H1 (cell line): ENCODE measurements around the gene ZNF14. TPM values are rescaled to one million over a fixed set of nuclear protein-coding genes. Genes with fewer than 3 reads are reported as not detected.
A peak's percentile ranks its signal among the peaks of the same experiment; 100 is the strongest.
"Not testable (repeated sequence)": the region's sequence is repeated elsewhere in the genome, so short reads cannot be mapped to it uniquely, and the experiment has no call there.

Experiments used
- CTCF ChIA-PET: fragments of 300-600 bp; sonication (Branson Sonifier 250); formaldehyde crosslinking; loops from one replicate; lab custom pipeline; 2021; ENCODE audit not compliant: partially characterized antibody; lab: Charles Lee
- POLR2A ChIA-PET: fragments of 300-600 bp; sonication (Branson Sonifier 250); formaldehyde crosslinking; loops from one replicate; lab custom pipeline; 2021; ENCODE audit warnings: inconsistent platforms; ENCODE audit not compliant: partially characterized antibody; lab: Charles Lee
- DNase-seq, 2 experiments: peaks; one replicate each; pipeline versions ENCODE4 v3.0.0 to v3.0.0-alpha.2; 2010 to 2022; ENCODE audit warnings: low spot score in 2 of 2, low read depth in 1 of 2, mixed read lengths in 1 of 2
- FAIRE-seq: peaks from 2 replicates; lab custom pipeline; 2011; peaks lifted over from hg19 to GRCh38; lab: Jason Lieb, UNC
- H2AFZ ChIP-seq: 2 replicates; pipeline ENCODE4 v1.8.1; 2012; ENCODE audit warnings: low read length, inconsistent platforms
- H2AK5ac ChIP-seq: 2 replicates; pipeline ENCODE4 v1.6.1; 2013; ENCODE audit warnings: low read depth, low read length
- H2BK120ac ChIP-seq: replicated peaks from 2 replicates; pipeline ENCODE3; 2013; ENCODE audit warnings: low read depth, low read length, inconsistent platforms
- H2BK12ac ChIP-seq: 2 replicates; pipeline ENCODE4 v1.6.1; 2013; ENCODE audit warnings: low read depth, low read length
- H2BK15ac ChIP-seq: 2 replicates; pipeline ENCODE4 v1.6.1; 2013; ENCODE audit warnings: low read length
- H2BK20ac ChIP-seq: 2 replicates; pipeline ENCODE4 v1.6.1; 2013; ENCODE audit warnings: low read length
- H2BK5ac ChIP-seq: 2 replicates; pipeline ENCODE4 v1.6.1; 2013; ENCODE audit warnings: low read depth, low read length
- H3K14ac ChIP-seq: 2 replicates; pipeline ENCODE4 v1.6.1; 2013; ENCODE audit warnings: inconsistent platforms; ENCODE audit not compliant: insufficient read length
- H3K18ac ChIP-seq: 2 replicates; pipeline ENCODE4 v1.6.1; 2013; ENCODE audit warnings: low read length; ENCODE audit errors: extremely low read depth
- H3K23ac ChIP-seq: 2 replicates; pipeline ENCODE4 v1.6.1; 2013; ENCODE audit warnings: inconsistent platforms; ENCODE audit not compliant: insufficient read length
- H3K23me2 ChIP-seq: 2 replicates; pipeline ENCODE4 v1.6.1; 2013; ENCODE audit warnings: low read depth, low read length
- H3K27ac ChIP-seq: 2 replicates; pipeline ENCODE4 v1.6.1; 2011; ENCODE audit warnings: low read depth, low read length, inconsistent platforms
- H3K27me3 ChIP-seq, 4 experiments: replicated peaks in 1 of 4; 1 replicate in 1 of 4; 2 replicates in 3 of 4; pipeline versions ENCODE4 v1.6.1 to v1.8.1; 2011 to 2013; ENCODE audit warnings: low read length in 3 of 4, mild to moderate bottlenecking in 3 of 4, inconsistent platforms in 2 of 4, mixed read lengths in 2 of 4, moderate library complexity in 1 of 4; ENCODE audit not compliant: control insufficient read depth in 3 of 4, insufficient read depth in 3 of 4; ENCODE audit errors: extremely low read depth in 1 of 4
- H3K36me3 ChIP-seq, 4 experiments: 2 replicates each; pipeline versions ENCODE4 v1.6.1 to v1.8.1; 2011 to 2013; ENCODE audit warnings: mild to moderate bottlenecking in 4 of 4, low read length in 3 of 4, moderate library complexity in 2 of 4, control low read depth in 1 of 4, inconsistent platforms in 1 of 4; ENCODE audit not compliant: insufficient read depth in 4 of 4, control insufficient read depth in 2 of 4
- H3K4ac ChIP-seq: replicated peaks from 2 replicates; pipeline ENCODE3; 2013; ENCODE audit warnings: low read length, low read depth, mixed read lengths, inconsistent platforms; ENCODE audit not compliant: insufficient read length
- H3K4me1 ChIP-seq, 4 experiments: replicated peaks in 1 of 4; 1 replicate in 1 of 4; 2 replicates in 3 of 4; pipeline versions ENCODE4 v1.6.1 to v1.8.1; 2011 to 2013; ENCODE audit warnings: low read length in 3 of 4, inconsistent platforms in 2 of 4, mixed read lengths in 1 of 4; ENCODE audit not compliant: insufficient read depth in 4 of 4, control insufficient read depth in 3 of 4
- H3K4me2 ChIP-seq, 2 experiments: 2 replicates each; pipeline versions ENCODE4 v1.6.1 to v1.8.1; 2011 to 2013; ENCODE audit warnings: low read depth in 2 of 2, low read length in 2 of 2, control low read depth in 1 of 2, inconsistent platforms in 1 of 2, mild to moderate bottlenecking in 1 of 2; ENCODE audit not compliant: insufficient read depth in 1 of 2
- H3K4me3 ChIP-seq, 4 experiments: fragments of 200-600, 300-600 bp in 1 of 4; sonication (generic), shearing (Covaris generic), sonication (Bioruptor Twin) in 1 of 4; 2 replicates each; pipeline versions ENCODE4 v1.5.1 to v1.8.1; 2011 to 2016; ENCODE audit warnings: low read length in 4 of 4, low read depth in 3 of 4, control low read depth in 2 of 4, inconsistent platforms in 2 of 4, mild to moderate bottlenecking in 2 of 4, mixed read lengths in 1 of 4, moderate library complexity in 1 of 4; ENCODE audit not compliant: insufficient read depth in 2 of 4; ENCODE audit errors: extremely low read depth in 1 of 4
- H3K56ac ChIP-seq: replicated peaks from 2 replicates; pipeline ENCODE3; 2013; ENCODE audit warnings: low read depth, mild to moderate bottlenecking, mixed read lengths, low read length, inconsistent platforms; ENCODE audit not compliant: insufficient read length
- H3K79me1 ChIP-seq: 2 replicates; pipeline ENCODE4 v1.6.1; 2013; ENCODE audit warnings: low read depth, low read length, control low read depth
- H3K79me2 ChIP-seq, 2 experiments: 2 replicates each; pipeline versions ENCODE4 v1.6.1 to v1.8.1; 2012 to 2013; ENCODE audit warnings: low read length in 2 of 2, mild to moderate bottlenecking in 2 of 2, inconsistent platforms in 1 of 2; ENCODE audit not compliant: insufficient read depth in 2 of 2, control insufficient read depth in 1 of 2
- H3K9ac ChIP-seq, 4 experiments: replicated peaks in 1 of 4; 1 replicate in 1 of 4; 2 replicates in 3 of 4; pipeline versions ENCODE4 v1.6.1 to v1.8.1; 2011 to 2013; ENCODE audit warnings: low read depth in 3 of 4, low read length in 3 of 4, control low read depth in 2 of 4, mild to moderate bottlenecking in 2 of 4, moderate library complexity in 2 of 4, inconsistent platforms in 1 of 4; ENCODE audit errors: extremely low read depth in 1 of 4
- H3K9me3 ChIP-seq, 2 experiments: 2 replicates each; pipeline versions ENCODE4 v1.6.1 to v1.8.1; 2012 to 2013; ENCODE audit warnings: mild to moderate bottlenecking in 2 of 2, moderate library complexity in 2 of 2, control low read depth in 1 of 2, inconsistent platforms in 1 of 2, low read depth in 1 of 2, low read length in 1 of 2, mixed read lengths in 1 of 2; ENCODE audit not compliant: insufficient read depth in 2 of 2
- H4K20me1 ChIP-seq, 2 experiments: replicated peaks in 1 of 2; 2 replicates each; pipeline versions ENCODE3 to v1.8.1; 2011 to 2013; ENCODE audit warnings: inconsistent platforms in 2 of 2, low read length in 2 of 2, mild to moderate bottlenecking in 1 of 2; ENCODE audit not compliant: insufficient read depth in 2 of 2, control insufficient read depth in 1 of 2
- H4K5ac ChIP-seq: 2 replicates; pipeline ENCODE4 v1.6.1; 2013; ENCODE audit warnings: low read length, low read depth, mixed read lengths, inconsistent platforms; ENCODE audit not compliant: insufficient read length
- H4K8ac ChIP-seq: 2 replicates; pipeline ENCODE4 v1.8.0; 2013; ENCODE audit warnings: mild to moderate bottlenecking, moderate library complexity, low read length, inconsistent platforms; ENCODE audit not compliant: insufficient read depth; ENCODE audit errors: extremely low read depth
- H4K91ac ChIP-seq: replicated peaks from 2 replicates; pipeline ENCODE3; 2013; ENCODE audit warnings: low read length, mixed read lengths, inconsistent platforms; ENCODE audit not compliant: insufficient read length
- CEBPB ChIP-seq: IDR thresholded peaks from 2 replicates; pipeline ENCODE4 v1.6.1; 2012; ENCODE audit warnings: low read depth, low read length
- KDM4A ChIP-seq: IDR thresholded peaks from one replicate; pipeline ENCODE4 v1.7.1; 2012; ENCODE audit warnings: low read depth, mild to moderate bottlenecking, moderate library complexity, low read length, inconsistent platforms; ENCODE audit not compliant: severe bottlenecking
- POLR2AphosphoS5 ChIP-seq: IDR thresholded peaks from 2 replicates; pipeline ENCODE4 v1.6.1; 2011; ENCODE audit warnings: low read depth, low read length
- SRF ChIP-seq: IDR thresholded peaks from 2 replicates; pipeline ENCODE4 v1.6.1; 2011; ENCODE audit warnings: mild to moderate bottlenecking, low read depth, low read length, moderate library complexity
- TAF1 ChIP-seq: IDR thresholded peaks from 2 replicates; pipeline ENCODE4 v1.6.1; 2011; ENCODE audit warnings: mild to moderate bottlenecking, low read depth, low read length
- TAF7 ChIP-seq: optimal IDR thresholded peaks from 2 replicates; pipeline ENCODE3; 2011; ENCODE audit warnings: low read depth, mild to moderate bottlenecking, inconsistent platforms, low read length, moderate library complexity, borderline replicate concordance
- TCF12 ChIP-seq: IDR thresholded peaks from 2 replicates; pipeline ENCODE4 v1.6.1; 2011; ENCODE audit warnings: low read depth, mild to moderate bottlenecking, low read length
- YY1 ChIP-seq: IDR thresholded peaks from 2 replicates; pipeline ENCODE4 v1.6.1; 2011; ENCODE audit warnings: low read depth, mild to moderate bottlenecking, low read length
- WGBS, 2 experiments: shearing (Covaris generic) in 1 of 2; methylation state at CpG; one replicate each; pipeline versions ENCODE4 v1.1.6 to v1.1.7; 2013 to 2015; ENCODE audit warnings: low lambda C conversion rate in 2 of 2, mixed read lengths in 2 of 2, inconsistent platforms in 1 of 2, low coverage in 1 of 2, missing lambda C conversion rate in 1 of 2; ENCODE audit not compliant: insufficient replicate concordance in 2 of 2, insufficient coverage in 1 of 2, insufficient read length in 1 of 2; ENCODE audit errors: extremely low coverage in 1 of 2, missing lambda C conversion rate in 1 of 2; 5-methylcytosine and 5-hydroxymethylcytosine counted together
- polyA plus RNA-seq, 7 experiments: library from polyadenylated mRNA; depleted of rRNA in 3 of 7; stranded (reverse) in 5 of 7; unstranded in 2 of 7; fragments of >200 nt in 5 of 7; fragments of 200-250 nt in 2 of 7; gene quantifications; 1 replicate in 5 of 7; 2 replicates in 1 of 7; 4 replicates in 1 of 7; pipeline versions ENCODE4 v1.2.1 to v1.2.3, GENCODE V29; 2011 to 2013; ENCODE audit warnings: missing spikeins in 2 of 7, mixed read lengths in 2 of 7
- total RNA-seq: library from RNA; stranded (reverse); fragmentation: NEBNext Ultra II Directional; extraction: Animal tissue kit (Norgen Biotek cat#: 25700); gene quantifications from 2 replicates; pipeline ENCODE4 v1.2.1, GENCODE V29; 2021
- TF ChIP-seq, protein P1 (sequence below): IDR thresholded peaks from 2 replicates; pipeline ENCODE4 v1.6.1; 2011; ENCODE audit warnings: low read depth, mild to moderate bottlenecking, low read length; ENCODE audit not compliant: insufficient read depth

The ZNF14 gene
- total and polyA plus RNA-seq, 2 of the 8 experiments (the other 6 are each of a cell fraction or from before 2014, with no cell fraction given), result 1.00 to 7.4 TPM

DNA sequence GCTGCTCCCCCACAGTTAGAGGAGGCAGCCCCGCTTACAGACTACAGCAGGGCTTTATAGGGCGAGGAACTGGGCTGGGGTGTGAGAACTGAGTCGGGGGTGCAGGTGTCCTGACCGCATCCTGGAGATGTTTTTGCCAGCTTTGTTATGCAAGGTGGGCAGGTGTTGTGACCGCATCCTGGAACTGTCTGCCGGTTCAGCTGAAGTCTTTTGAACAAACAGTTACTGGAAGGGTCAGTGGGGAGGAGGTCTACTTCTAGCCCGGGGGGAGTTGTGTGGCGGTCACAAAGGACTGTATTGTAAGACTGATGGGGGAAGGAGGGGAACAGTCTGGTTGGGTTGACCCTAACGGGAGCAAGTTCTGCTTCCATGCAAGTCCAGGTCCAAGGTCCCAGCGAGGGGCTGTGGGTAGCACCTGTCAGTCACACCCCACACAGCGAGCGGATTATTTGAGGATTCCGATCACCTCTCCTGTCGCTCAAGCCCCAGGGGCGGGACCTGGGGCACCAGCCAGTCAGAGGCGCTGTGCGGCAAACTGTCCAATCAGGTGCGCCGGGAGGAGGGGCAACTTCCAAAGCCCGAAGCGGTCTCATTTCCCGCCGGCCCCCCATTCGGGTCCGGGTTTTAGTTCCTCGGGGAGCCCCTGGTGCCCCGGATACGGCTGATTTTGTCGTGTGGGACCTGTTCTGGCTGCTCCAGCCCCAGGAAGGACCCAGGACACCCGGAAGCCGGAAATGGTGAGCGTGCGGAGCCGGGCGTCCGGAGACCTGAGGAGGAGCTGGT, 64.5 kb downstream of the ZNF14 start, which contains the start of gene ZNF101 (continued):
- TF ChIP-seq CEBPB (no peak), SRF (no peak), POLR2AphosphoS5 (peak; percentile 54), YY1 (no peak; the same call in 1 of the 2 replicates), TAF7 (peak; percentile 84), TCF12 (peak; percentile 79), KDM4A (peak; percentile 33), TAF1 (peak; percentile 93)
- TF ChIP-seq, protein P1, sequence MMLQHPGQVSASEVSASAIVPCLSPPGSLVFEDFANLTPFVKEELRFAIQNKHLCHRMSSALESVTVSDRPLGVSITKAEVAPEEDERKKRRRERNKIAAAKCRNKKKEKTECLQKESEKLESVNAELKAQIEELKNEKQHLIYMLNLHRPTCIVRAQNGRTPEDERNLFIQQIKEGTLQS, result no peak

DNA sequence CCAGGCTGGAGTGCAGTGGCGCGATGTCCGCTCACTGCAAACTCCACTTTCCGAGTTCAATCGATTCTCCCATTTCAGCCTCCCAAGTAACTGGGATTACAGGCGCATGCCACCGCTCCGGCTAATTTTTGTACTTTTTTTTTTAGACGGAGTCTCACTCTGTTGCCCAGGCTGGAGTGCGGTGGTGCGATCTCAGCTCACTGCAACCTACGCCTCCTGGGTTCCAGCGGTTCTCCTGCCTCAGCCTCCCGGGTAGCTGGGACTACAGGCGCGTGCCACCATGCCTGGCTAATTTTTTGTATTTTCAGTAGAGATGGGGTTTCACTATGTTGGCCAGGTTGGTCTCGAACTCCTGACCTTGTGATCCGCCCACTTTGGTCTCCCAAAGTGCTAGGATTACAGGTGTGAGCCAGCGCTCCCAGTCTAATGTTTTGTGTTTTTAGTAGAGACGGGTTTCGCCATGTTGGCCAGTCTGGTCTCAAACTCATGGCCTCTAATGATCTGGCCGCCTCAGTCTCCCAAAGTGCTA, 67.4 kb downstream of the ZNF14 start:
- not testable (repeated sequence) for H2BK120ac ChIP-seq, H3K18ac ChIP-seq, H3K9ac ChIP-seq

More for the DNA sequence above, 67.4 kb downstream of the ZNF14 start:
- POLR2A ChIA-PET, H2BK12ac ChIP-seq, H3K4me3 ChIP-seq, H4K8ac ChIP-seq, DNase-seq, H3K23ac ChIP-seq, H2AK5ac ChIP-seq, H3K56ac ChIP-seq, H2BK15ac ChIP-seq, H2BK5ac ChIP-seq, FAIRE-seq, H3K14ac ChIP-seq, H3K27me3 ChIP-seq, H3K4me2 ChIP-seq, H4K91ac ChIP-seq, H3K36me3 ChIP-seq, H3K23me2 ChIP-seq, H4K5ac ChIP-seq, H2BK20ac ChIP-seq, H2AFZ ChIP-seq, H3K4ac ChIP-seq, H3K9me3 ChIP-seq, H3K27ac ChIP-seq: not testable (repeated sequence)
- Histone ChIP-seq H3K4me1 (peaks cover 5 to 13% (median 9%) of the 10 kb centered on the region in 4 experiments), H4K20me1 (peaks cover 2 to 21% of the 10 kb centered on the region in 2 experiments), H3K79me2 (peaks cover 21 to 39% of the 10 kb centered on the region in 2 experiments), H3K79me1 (peaks cover 12% of the 10 kb centered on the region)
- 96% methylated on average over 21 of the region's 22 CpGs; no CpG with 5 or more reads in 1 of the 2 experiments for WGBS, 2 experiments
- CTCF ChIA-PET, result interaction anchor here (0.6 kb wide), 1 partner anchor 33 kb away, joined by 3 read pairs; no protein-coding TSS in a partner anchor
